HG03354 (cell line): ENCODE results near the gene PTPRCAP.
A peak's percentile ranks its signal among the peaks of the same experiment; 100 is the strongest.
"Not testable (repeated sequence)": the region's sequence is repeated elsewhere in the genome, so short reads cannot be mapped to it uniquely, and the experiment has no call there.

Experiments used
- ATAC-seq: cut with Tn5 transposase; IDR thresholded peaks from one replicate; pipeline ENCODE4 v1.9.1; 2021; ENCODE audit warnings: mild to moderate bottlenecking; ENCODE audit not compliant: unreplicated experiment, poor library complexity, severe bottlenecking

The PTPRCAP gene, protein sequence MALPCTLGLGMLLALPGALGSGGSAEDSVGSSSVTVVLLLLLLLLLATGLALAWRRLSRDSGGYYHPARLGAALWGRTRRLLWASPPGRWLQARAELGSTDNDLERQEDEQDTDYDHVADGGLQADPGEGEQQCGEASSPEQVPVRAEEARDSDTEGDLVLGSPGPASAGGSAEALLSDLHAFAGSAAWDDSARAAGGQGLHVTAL

DNA sequence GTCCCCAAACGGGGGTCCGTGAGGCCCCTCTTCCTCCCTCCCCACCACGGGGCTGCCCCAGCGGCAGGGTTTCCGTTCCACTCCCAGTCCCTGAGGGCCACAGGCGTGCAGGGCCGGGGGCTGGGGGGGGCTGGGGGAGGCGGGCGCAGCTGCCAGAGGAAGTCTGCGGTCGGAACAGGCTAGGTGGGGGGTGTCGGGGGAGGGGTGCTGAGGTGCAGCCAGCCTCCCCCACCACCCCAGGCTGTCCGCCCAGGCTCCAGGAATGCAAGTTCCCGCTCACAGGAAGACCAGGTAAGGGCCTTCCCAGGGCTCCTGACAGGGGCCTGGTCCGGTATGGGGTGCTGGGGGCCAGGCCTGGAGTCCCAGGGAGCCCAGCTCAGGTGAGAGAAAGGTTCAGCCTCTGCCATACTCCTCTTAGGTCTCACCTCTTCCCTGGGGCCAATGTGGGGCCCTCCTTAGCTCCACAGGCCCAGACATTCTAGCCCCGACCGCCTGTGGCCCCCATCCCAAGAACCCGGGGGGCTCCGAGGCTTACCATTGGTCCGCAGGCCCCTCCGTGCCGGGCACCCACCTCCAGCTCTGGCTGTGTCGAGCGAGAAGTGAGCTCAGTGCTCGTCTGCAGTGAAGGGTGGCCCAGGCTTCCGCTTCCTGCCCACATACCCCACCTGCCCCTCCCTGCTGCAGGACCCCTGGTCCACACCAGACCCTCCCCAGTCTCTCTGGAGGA lies at the start of gene PTPRCAP:
Gene PTPRCAP, minus strand, starts transcription at position 601 of the 727 bp plus-strand sequence. Its CDS starts 63 bp downstream, at position 538.
- peak; percentile 39 for ATAC-seq

DNA sequence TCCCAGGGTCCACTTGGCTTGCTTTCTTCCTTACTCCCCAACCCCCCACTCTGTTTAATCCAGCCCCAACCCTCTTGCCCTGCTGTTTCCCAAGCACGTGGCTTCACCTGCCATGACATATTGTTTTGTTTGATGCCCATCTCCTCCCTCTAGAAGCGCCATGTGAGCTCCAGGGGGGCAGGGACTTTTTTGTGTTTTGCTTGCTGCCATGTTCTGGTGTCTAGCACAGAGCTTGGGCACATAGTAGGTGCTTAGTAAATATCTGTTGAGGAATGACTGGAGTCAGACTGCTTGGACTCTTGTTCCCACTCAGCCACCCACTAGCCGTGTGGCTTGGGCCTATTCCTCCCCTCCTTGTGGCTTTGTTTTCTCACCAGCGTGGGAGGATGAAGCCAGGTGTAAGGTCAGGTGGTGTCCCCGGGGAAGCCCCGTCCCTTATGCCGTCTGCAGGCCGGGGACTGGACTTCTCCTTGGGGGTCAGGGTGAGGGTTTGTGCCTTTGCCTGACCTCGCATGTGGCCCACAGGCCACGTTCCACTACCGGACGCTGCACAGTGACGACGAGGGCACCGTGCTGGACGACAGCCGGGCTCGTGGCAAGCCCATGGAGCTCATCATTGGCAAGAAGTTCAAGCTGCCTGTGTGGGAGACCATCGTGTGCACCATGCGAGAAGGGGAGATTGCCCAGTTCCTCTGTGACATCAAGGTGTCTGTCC lies 49.2 kb upstream of the PTPRCAP start:
- ATAC-seq: no peak

DNA sequence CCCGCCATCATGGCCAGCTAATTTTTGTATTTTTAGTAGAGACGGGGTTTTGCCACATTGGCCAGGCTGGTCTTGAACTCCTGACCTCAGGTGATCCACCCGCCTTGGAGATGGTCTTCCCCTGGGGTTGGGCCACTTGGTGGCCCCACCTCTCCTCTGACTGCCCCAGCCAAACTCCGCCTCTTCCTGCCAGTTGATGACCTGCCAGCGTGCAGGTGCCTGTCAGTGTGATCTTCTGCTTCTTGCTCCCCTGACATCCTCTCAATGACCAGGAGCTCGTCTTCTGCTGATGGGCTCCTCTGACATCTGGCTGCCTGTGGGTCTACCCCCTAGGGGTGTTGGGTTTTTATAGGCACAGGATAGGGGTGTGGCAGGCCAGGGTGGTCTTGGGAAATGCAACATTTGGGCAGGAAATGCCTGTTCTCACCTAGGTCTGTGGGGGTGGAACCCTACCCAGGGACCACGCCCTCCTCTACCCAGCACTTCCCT lies 48.4 kb upstream of the PTPRCAP start:
- ATAC-seq: not testable (repeated sequence)

DNA sequence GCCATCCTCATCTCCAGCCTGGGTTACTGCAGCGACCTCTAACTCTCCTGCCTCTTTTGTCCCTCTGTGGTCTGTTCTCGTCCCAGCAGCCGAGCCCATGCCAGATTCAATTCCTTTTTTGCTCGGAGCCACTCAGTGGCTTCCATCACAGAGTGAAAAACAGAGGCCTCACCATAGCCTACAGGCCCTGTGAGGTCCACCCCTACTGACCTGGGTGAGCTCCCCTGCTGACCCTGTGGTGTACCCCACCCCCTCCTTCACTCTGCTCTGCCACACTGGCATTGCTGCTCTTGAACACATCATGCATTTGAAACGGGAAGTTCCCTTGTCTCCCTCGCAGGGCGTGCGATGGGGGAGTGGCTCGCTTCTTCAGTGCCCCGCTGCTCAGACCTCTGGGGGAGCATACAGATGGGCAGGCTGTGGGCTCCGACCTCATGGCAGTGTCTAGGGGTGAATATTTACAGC lies 47.4 kb upstream of the PTPRCAP start:
- ATAC-seq: no peak

DNA sequence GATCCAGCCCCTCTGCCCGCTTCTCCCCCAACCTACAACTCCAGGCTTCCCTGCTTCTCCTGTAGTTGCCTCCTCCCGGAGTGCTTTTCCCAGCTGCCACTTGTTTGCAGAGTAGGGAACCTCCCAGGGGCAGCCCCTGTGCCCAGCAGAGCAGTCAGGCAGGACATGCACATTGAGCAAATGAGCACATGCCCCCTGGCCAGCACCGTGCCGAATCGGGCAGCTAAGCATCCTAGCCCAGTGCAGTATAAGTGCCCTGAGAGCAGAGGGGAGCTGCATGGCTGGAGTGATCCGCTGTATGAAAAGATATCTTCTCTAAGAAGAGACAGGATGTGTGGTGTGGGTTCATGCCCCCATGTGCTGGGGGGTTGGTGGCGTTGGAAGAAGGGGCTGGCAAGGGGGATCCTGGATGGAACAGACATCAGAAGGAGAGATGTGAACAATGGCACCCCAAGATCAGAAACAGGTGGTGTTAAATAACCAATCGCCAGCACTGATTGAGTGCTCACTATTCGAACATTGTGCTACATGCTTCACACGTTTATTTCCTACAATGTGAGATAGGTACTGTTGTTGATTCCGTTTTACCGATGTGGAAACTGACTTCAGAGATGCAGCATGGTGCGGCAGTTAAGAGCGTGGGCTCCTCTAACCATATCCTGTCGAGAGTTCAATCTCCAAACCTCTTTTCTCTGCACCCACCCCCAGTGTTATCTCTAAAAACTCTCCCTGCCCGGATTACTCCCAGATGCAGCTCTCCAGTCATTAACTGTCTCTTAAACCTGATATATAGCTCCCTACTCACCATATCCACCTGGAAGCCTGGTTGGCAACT lies 46.6 kb upstream of the PTPRCAP start:
- ATAC-seq: no peak

DNA sequence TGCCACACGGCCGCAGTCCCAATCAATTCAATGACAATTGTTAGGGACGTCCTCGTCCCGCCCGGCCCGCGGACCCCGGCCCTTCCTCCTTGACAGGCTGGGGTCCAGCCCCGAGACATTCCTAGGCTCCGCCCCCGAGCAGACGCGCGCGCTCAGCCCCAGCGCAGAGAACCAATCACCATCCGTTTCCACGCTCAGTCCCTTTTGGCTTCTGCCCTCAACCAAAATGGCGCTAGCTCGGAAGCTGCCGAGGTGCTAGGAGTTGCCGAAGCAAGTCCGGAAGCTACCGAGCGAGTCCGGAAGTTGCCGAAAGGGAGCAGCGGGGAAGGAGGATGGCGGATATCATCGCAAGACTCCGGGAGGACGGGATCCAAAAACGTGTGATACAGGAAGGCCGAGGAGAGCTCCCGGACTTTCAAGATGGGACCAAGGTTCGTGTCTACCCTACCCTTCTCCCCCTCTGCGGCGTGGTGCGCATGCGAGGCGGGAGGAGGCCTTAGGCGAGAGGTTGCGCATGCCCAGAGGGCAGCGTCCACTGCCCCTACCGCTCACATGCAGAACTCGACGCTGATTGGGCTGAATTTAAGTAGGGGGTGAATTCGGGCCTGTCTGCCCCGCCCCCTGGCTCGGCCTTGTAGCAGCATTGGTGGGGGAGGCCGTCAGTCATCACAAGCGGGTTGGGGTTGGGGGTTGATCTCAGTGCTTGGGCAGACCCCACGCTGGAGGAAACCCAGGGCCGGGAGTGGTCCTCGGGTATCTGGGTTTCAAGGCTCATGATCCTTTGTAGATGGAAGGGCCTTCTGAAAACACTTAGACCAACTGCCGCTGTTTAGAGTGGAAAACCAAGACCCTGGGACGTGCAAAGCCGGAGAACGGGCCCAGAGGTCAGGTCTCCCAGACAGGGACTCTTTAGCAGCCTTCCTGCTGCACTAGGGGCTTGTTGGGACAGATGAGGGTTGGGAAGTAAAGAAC lies 45.6 kb upstream of the PTPRCAP start, which contains the start of gene AIP:
Gene AIP, plus strand, starts transcription at position 200 of the 972 bp plus-strand sequence. Its CDS starts 133 bp downstream, at position 333.
- ATAC-seq: peak; percentile 73

DNA sequence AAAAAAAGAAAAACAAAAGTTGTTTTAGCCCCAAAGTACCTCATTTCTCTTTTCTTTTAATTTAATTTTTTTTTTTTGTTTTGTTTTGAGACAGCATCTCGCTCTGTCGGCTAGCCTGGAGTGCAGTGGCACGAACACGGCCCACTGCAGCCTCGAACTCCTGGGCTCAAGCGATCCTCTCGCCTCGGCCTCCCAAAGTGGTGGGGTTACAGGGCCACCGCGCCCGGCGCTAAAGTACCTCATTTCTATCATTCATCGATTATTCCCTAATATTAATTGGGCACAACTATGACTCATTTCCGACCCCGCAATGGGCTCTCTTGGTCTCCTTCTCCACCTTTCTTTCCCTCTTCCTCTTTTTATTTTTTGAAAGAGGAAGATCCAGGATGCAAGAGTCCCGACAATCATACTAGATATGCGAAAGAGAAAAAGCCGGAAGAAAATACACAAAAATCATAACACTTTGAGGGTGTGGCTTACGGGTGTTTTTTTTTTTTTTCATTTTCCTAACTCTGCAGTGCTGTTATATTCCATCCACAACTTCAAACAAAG lies 44.9 kb upstream of the PTPRCAP start:
- peak; percentile 19 for ATAC-seq

DNA sequence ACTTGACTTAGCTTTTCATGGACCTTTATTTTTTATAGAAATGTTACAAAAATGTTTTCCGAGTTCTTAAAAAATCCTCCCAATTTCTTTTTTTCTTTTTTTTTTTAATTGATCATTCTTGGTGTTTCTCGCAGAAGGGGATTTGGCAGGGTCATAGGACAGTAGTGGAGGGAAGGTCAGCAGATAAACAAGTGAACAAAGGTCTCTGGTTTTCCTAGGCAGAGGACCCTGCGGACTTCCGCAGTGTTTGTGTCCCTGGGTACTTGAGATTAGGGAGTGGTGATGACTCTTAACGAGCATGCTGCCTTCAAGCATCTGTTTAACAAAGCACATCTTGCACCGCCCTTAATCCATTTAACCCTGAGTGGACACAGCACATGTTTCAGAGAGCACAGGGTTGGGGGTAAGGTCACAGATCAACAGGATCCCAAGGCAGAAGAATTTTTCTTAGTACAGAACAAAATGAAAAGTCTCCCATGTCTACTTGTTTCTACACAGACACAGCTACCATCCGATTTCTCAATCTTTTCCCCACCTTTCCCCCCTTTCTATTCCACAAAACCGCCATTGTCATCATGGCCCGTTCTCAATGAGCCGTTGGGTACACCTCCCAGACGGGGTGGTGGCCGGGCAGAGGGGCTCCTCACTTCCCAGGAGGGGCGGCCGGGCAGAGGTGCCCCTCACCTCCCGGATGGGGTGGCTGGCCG lies 40.0 kb upstream of the PTPRCAP start:
- ATAC-seq: not testable (repeated sequence)

DNA sequence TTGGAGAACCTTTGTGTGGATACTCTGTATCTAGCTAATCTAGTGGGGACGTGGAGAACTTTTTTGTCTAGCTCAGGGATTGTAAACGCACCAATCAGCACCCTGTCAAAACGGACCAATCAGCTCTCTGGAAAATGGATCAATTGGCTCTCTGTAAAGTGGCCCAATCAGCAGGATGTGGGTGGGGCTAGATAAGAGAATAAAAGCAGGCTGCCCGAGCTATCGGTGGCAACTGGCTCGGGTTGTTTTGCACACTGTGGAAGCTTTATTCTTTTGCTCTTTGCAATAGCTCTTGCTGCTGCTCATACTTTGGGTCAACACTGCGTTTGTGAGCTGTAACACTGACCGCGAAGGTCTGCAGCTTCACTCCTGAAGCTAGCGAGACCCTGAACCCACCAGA lies 39.2 kb upstream of the PTPRCAP start:
- not testable (repeated sequence) for ATAC-seq

DNA sequence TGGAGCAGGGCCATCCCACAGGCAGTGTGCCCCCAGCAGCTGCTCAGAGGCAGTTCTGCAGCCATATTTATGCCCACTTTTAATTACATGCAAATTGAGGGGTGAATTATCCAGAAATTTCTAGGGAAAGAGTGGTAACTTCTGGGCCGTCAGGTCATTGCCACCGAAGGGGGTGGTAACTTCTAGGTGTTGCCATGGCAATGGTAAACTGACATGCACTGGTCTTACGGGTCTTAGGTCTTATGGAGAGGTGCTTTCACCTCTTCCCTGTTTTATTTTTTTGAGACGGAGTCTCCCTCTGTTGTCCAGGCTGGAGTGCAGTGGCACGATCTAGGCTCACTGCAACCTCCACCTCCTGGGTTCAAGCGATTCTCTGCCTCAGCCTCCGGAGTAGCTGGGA lies 35.4 kb upstream of the PTPRCAP start:
- no peak for ATAC-seq

DNA sequence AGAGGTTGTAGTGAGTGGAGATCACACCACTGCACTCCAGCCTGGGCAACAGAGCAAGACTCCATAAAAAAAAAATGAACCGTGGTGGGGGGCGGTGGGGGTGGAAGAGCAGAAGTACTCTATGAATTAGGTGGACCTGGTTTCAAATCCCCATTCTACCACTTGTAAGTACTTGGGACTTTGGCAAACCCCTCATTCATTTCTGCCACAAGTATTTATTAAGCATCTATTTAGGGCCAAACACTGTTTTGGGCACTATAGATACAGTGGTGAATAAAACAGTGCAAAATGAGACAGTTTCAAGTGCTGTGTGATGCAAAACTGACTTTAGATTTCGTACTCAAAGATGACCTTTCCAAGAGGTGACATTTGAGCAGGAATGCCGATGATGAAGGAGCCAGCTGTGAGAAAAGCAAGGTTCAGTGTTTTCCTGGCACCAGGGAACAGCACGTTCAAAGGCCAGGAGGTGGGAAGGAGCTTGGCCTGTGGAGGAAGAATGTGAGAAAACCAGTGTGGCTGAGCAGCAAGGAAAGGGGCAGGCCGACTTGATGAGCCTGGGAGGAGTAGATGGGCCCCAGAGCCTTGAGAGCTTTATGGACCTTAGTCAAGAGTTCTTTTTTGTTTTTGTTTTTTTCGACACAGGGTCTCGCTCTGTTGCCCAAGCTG lies 33.0 kb upstream of the PTPRCAP start:
- ATAC-seq: no peak

DNA sequence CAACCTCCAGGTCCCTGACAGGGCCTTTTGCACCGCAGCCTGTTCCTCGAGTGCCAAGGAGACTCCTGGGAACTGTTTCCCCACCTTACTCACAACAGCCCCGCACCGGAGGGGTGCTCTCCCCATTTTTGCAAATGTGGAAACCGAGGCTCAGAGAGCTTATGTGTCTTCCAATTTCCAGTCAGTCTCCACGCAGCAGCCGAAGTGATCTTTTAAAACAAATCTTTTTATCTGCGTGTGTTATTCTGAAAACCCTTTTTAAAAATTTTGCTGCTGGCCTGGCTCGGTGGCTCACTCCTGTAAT lies 32.0 kb upstream of the PTPRCAP start:
- no peak for ATAC-seq

DNA sequence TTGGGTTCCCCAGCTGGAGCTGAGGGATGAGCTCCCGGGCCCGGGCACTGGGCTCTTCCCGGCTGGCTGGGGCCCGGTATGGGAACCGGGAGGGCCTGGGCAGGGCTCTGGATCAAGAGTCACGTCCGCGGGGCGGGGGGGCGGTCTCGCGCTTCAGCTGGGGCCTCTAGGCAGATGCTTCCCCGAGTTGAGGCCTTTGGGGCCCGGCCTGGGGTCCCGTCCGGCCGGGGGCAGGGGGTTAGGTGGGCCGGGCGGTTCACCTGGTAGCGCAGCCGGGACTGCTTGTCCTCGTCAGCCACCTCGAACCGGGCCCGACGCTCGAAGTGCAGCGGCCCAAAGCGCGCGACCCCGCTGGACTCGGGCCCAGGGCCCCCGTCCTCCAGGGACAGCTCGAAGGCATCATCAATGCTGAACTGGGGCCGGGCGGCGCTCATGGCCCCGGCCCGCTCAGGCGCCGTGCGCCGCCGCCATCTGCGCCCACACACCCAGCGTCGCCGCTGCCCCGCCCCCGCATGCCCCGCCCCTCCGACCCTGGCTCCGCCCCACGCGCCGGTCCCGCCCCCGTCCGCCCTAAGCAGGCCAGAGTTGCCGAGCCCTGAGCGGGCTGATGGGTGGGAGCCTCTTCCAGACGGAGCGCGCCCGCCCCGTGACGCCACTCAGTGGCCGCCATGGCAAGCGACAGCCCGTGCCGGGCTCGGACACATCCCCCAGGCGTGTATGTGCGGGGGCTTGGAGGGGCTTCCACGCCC lies 31.5 kb upstream of the PTPRCAP start, which contains the start of gene TMEM134:
Gene TMEM134, minus strand, starts transcription at position 493 of the 749 bp plus-strand sequence. Its CDS starts 59 bp downstream, at position 434.
- peak; percentile 69 for ATAC-seq

DNA sequence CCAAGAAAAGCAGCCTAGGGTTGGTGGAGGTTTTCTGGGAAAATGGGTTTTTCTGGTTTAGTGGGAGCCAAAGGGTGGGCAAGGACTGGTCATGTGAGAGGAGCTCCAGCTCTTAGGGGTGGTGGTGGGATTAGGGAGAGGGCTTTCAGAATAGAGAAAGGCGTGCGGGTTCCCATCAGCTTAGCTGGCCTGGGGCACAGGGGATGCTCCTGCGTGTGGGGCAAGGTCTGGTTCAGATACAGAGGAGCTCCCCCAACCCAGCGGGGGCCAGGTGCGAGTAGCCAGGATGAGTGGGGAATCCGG lies 30.9 kb upstream of the PTPRCAP start:
- ATAC-seq: peak; percentile 1

DNA sequence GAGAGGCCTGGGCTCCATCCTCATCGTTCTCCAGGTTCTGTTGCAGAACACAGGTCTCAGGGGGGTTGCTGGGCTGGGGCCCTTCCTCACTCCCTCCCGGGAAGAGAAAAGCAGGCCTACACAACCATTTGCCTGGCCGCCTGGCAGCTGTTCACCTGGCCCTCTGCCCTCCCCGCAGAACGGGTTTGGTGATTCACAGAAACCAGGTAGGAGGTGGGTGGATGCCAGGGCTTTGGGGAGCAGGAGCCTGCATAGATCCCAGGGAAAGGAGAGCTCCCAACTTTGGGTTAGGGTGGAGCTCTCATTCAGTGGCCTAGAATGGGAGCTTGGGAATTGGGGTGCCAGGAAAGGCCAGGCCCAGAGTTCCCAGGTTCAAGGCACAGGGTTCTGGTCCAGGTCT lies 30.6 kb upstream of the PTPRCAP start:
- no peak for ATAC-seq

DNA sequence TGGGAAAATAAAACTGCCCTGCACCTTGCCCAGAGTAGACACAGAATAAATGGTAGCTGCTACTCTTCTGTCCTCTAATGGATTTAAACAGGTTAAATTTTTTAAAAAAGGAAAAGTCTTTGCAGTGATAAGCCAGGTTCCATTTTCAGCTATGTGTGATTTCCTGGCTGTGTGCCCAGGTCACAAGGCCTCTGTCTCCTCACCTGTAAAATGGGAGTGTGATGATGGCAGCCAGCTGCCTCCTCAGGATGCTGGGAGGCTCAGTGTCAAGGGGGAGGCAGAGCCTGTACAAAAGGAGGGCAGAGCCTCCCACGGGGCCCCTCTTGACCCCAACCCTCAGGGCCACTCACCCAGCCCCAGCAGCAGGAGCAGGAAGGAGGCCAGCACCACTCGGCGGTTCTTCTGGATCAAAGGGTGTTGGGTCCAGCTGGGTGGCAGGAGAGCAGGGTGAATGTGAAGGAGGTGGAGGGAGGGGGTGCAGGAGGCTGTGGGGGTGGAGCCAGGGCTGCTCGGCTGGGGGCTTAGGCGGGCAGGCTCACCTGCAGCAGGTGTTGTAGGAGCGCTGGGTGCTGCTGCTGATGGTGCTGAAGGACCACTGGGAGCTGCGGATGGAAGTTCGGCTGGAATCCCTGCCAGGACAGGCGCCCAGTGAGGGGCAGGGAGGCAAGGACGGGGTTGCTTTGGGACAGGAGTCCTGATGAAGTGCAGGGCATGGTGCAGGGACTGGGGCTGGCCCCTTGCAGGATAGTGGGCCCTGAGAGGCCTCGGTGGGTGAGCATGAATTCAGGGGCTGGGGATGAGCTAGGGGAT lies 29.7 kb upstream of the PTPRCAP start:
- no peak for ATAC-seq
